ENCODE data around the gene NDOR1.

GRCh38 chr9:137192859-137193258, 12.6 kb upstream of the NDOR1 start:
- TF ChIP-seq CTCF (conservative IDR thresholded peaks at IDR 0.05) = no peak
- no peak for TF ChIP-seq EZH2 (IDR thresholded peaks at IDR 0.05; ENCODE audit: low read depth)
